Uterus (tissue), 4 donors: ENCODE data around the gene DCP1A. TPM values are rescaled to one million over a fixed set of nuclear protein-coding genes. Genes with fewer than 3 reads are reported as not detected.
"Not testable (repeated sequence)": the region's sequence is repeated elsewhere in the genome, so short reads cannot be mapped to it uniquely, and the experiment has no call there.

ENCODE experiments used
- DNase-seq, 2 donors: peaks; one replicate each; pipeline ENCODE4 v3.0.0-alpha.2; 2019 to 2020
- H3K27ac ChIP-seq, 2 donors: fragments of 200-600 bp; sonication (generic); 1 replicate in 1 of 2; 2 replicates in 1 of 2; pipeline ENCODE4 v1.5.1; 2016 to 2018
- H3K27me3 ChIP-seq, 2 donors: fragments of 200-600 bp; sonication (generic); one replicate each; pipeline ENCODE4 v1.5.1; 2018 to 2019; ENCODE audit warnings: control low read depth in 1 of 2
- H3K36me3 ChIP-seq, 2 donors: fragments of 200-600 bp; sonication (generic); one replicate each; pipeline ENCODE4 v1.5.1; 2019; ENCODE audit warnings: control low read depth in 1 of 2
- H3K4me1 ChIP-seq, 2 donors: fragments of 200-600 bp; sonication (generic); one replicate each; pipeline ENCODE4 v1.5.1; 2018 to 2019; ENCODE audit warnings: control low read depth in 1 of 2
- H3K4me3 ChIP-seq, 2 donors: fragments of 200-600 bp; sonication (generic); 1 replicate in 1 of 2; 2 replicates in 1 of 2; pipeline ENCODE4 v1.5.1; 2018 to 2019; ENCODE audit warnings: mild to moderate bottlenecking in 1 of 2
- H3K9me3 ChIP-seq, 2 donors: fragments of 200-600 bp; sonication (generic); one replicate each; pipeline ENCODE4 v1.5.1; 2019; ENCODE audit warnings: control low read depth in 1 of 2
- CTCF ChIP-seq, 4 experiments: fragments of 200-600 bp in 2 of 4; fragments of 450-650 bp in 2 of 4; sonication (generic) in 2 of 4; IDR thresholded peaks; one replicate each; pipeline ENCODE4 v1.5.1; 2016 to 2019; ENCODE audit warnings: antibody characterized with exemption in 4 of 4, mild to moderate bottlenecking in 2 of 4, moderate library complexity in 1 of 4
- POLR2A ChIP-seq, 2 donors: fragments of 450-650 bp; IDR thresholded peaks; one replicate each; pipeline ENCODE4 v1.6.1; 2016; ENCODE audit warnings: antibody characterized with exemption in 2 of 2, mild to moderate bottlenecking in 1 of 2, moderate library complexity in 1 of 2
- intact Hi-C: fragments of 100-400 bp; cut with DNase I; formaldehyde crosslinking; loops from one replicate; pipeline ENCODE4 v1.15.1; 2023; ENCODE audit warnings: low total_unique reads
- total RNA-seq, 4 donors: library from RNA; depleted of rRNA in 3 of 4; stranded (reverse); fragments of >200 nt in 3 of 4; gene quantifications; one replicate each; pipeline versions ENCODE4 v1.1.0 to v1.2.4, GENCODE V29; 2014 to 2023
- donor health status: DM: yes; HTN: yes; CAD: no.

The DCP1A gene
- total RNA-seq, 4 donors from 2014 or later, result 27.2 to 39.4 (median 34.5) TPM

DNA sequence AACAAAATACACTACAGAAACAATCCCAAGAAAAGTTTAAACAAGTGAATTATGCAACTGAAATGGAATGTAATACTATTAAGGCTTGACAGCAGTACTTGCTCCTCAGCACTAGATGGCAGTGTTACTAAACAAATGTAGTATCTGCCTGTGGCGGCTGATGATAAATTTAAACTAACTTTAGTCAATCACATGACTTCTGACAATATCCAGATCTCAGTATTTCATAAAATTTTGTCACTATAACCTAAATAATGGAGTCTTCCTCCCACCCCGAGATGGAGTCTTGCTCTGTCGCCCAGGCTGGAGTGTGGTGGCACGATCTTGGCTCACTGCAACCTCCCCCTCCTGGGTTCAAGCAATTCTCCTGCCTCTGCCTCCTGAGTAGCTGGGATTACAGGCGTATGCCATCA lies 47.7 kb downstream of the DCP1A start:
- H3K9me3 ChIP-seq, H3K4me3 ChIP-seq, H3K4me1 ChIP-seq, intact Hi-C loops, H3K27me3 ChIP-seq, DNase-seq, H3K36me3 ChIP-seq: not testable (repeated sequence)
- peak; percentile 81 to 92 (median 91) for TF ChIP-seq CTCF (IDR thresholded peaks at IDR 0.05)
- peak overlapping the region; percentile 56 to 70 for H3K27ac ChIP-seq

DNA sequence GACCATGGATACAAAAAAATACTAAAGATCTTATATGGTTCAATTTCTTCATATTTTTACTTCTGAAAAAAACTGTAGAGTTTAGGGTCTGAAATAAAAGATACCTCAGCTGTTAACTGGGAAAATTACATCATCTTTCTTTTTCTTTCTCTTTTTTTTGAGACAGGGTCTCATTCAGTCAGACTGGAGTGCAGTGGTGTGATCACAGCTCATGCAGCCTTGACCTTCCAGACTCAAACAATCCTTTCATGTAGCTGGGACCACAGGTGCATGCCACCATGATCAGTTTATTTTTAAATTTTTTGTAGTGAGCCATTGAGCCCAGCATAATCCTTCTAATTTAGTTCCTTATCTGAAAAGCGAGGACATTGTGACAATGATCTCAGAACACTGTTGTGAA lies 51.9 kb downstream of the DCP1A start:
- no peaks in the 10 kb centered on the region for H3K36me3 ChIP-seq
- TF ChIP-seq CTCF (IDR thresholded peaks at IDR 0.05) (no peak), POLR2A (IDR thresholded peaks at IDR 0.05) (no peak)

DNA sequence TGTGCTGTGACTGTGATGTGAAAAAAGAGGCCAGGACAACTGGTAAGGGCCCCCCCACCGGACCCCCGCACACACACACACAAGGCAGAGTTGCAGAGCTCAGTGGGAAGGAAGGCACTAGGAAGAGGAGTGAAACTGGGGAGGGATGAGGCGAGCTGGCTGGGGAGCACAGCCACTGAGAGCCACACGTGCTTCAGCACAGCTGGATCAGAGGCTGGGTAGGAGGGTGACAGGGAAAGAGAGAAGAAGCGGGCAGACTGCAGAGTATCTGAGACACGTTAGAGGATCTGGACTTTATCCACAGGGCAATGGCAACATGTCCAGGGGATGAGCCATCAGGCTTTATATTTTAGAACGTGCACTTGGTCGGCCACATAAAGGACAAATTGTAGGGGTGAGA lies 53.5 kb downstream of the DCP1A start:
- intact Hi-C loops, result no loop called here
- Histone ChIP-seq H3K27me3 (no peaks in the 10 kb centered on the region), H3K27ac (no peak overlapping the region), H3K4me3 (no peak overlapping the region), H3K36me3 (no peaks in the 10 kb centered on the region), H3K9me3 (no peaks in the 10 kb centered on the region), H3K4me1 (no peaks in the 10 kb centered on the region)
- TF ChIP-seq POLR2A (IDR thresholded peaks at IDR 0.05), result no peak
- no peak for TF ChIP-seq CTCF (IDR thresholded peaks at IDR 0.05)
- no peak for DNase-seq

More for the DNA sequence above, 51.9 kb downstream of the DCP1A start:
- Histone ChIP-seq H3K9me3 (no peaks in the 10 kb centered on the region), H3K4me1 (no peaks in the 10 kb centered on the region), H3K27ac (no peak overlapping the region), H3K4me3 (no peak overlapping the region), H3K27me3 (no peaks in the 10 kb centered on the region)
- intact Hi-C loops, result no loop called here
- DNase-seq, result no peak

GRCh38 chr3:53288214-53288613 lies 59.1 kb downstream of the DCP1A start:
- H3K36me3 ChIP-seq, result no peaks in the 10 kb centered on the region
- no peaks in the 10 kb centered on the region for H3K27me3 ChIP-seq
- TF ChIP-seq CTCF (IDR thresholded peaks at IDR 0.05) (no peak), POLR2A (IDR thresholded peaks at IDR 0.05) (no peak)
- H3K9me3 ChIP-seq, result no peaks in the 10 kb centered on the region
- H3K27ac ChIP-seq, result no peak overlapping the region
- DNase-seq, result no peak
- no peak overlapping the region for H3K4me3 ChIP-seq
- intact Hi-C loops, result no loop called here
- no peaks in the 10 kb centered on the region for H3K4me1 ChIP-seq

GRCh38 chr3:53287131-53287629 lies 60.2 kb downstream of the DCP1A start:
- TF ChIP-seq CTCF (IDR thresholded peaks at IDR 0.05) (no peak), POLR2A (IDR thresholded peaks at IDR 0.05) (no peak)
- Histone ChIP-seq H3K9me3 (no peaks in the 10 kb centered on the region), H3K4me3 (no peak overlapping the region), H3K27ac (no peak overlapping the region), H3K4me1 (no peaks in the 10 kb centered on the region), H3K27me3 (no peaks in the 10 kb centered on the region), H3K36me3 (no peaks in the 10 kb centered on the region)
- intact Hi-C loops, result no loop called here
- DNase-seq, result no peak
